ENCODE results near the gene APOA4.

APOA4 gene

GRCh38 chr11:116823031-116823843 is at the start of gene APOA4:
Gene APOA4 (minus strand): TSS chr11:116823304. CDS start chr11:116823191, 113 bp downstream.
- DNase-seq = no peak

- DNase-seq = no peak
Measured at GRCh38 chr11:116871248-116871647, 48.1 kb upstream of the APOA4 start.

GRCh38 chr11:116870054-116870453 is 47.0 kb upstream of the APOA4 start:
- DNase-seq = no peak

- DNase-seq = no peak
Measured at GRCh38 chr11:116869610-116870009, 46.5 kb upstream of the APOA4 start.

- no peak for DNase-seq
Measured at GRCh38 chr11:116868066-116868465, 45.0 kb upstream of the APOA4 start.

GRCh38 chr11:116867619-116868018 is 44.5 kb upstream of the APOA4 start:
- no peak for DNase-seq

GRCh38 chr11:116866804-116867455 is 43.8 kb upstream of the APOA4 start:
- DNase-seq = no peak

GRCh38 chr11:116865696-116866095 is 42.6 kb upstream of the APOA4 start:
- no peak for DNase-seq

- no peak for DNase-seq
Measured at GRCh38 chr11:116864531-116864930, 41.4 kb upstream of the APOA4 start.

GRCh38 chr11:116862951-116863350 is 39.8 kb upstream of the APOA4 start:
- DNase-seq = no peak

GRCh38 chr11:116862185-116862584 is 39.1 kb upstream of the APOA4 start:
- DNase-seq = no peak

GRCh38 chr11:116861539-116861938 is 38.4 kb upstream of the APOA4 start:
- no peak for DNase-seq

GRCh38 chr11:116860303-116860702 is 37.2 kb upstream of the APOA4 start:
- no peak for DNase-seq

- no peak for DNase-seq
Measured at GRCh38 chr11:116859175-116859574, 36.1 kb upstream of the APOA4 start.

GRCh38 chr11:116857936-116858335 is 34.8 kb upstream of the APOA4 start:
- DNase-seq = no peak

GRCh38 chr11:116857316-116857715 is 34.2 kb upstream of the APOA4 start:
- DNase-seq = no peak

- no peak for DNase-seq
Measured at GRCh38 chr11:116856423-116856822, 33.3 kb upstream of the APOA4 start.

GRCh38 chr11:116855413-116855812 is 32.3 kb upstream of the APOA4 start:
- no peak for DNase-seq

- DNase-seq = no peak
Measured at GRCh38 chr11:116853461-116854073, 30.5 kb upstream of the APOA4 start.

- no peak for DNase-seq
Measured at GRCh38 chr11:116852261-116853031, 29.3 kb upstream of the APOA4 start.

- no peak for DNase-seq
Measured at GRCh38 chr11:116851626-116852025, 28.5 kb upstream of the APOA4 start.

- no peak for DNase-seq
Measured at GRCh38 chr11:116849486-116849885, 26.4 kb upstream of the APOA4 start.

GRCh38 chr11:116849060-116849459 is 26.0 kb upstream of the APOA4 start:
- no peak for DNase-seq

All from NCI-H2107 (cell line).